Keratinocyte (primary cell): ENCODE measurements around the gene PAX8. TPM values are rescaled to one million over a fixed set of nuclear protein-coding genes. Genes with fewer than 3 reads are reported as not detected.
A peak's percentile ranks its signal among the peaks of the same experiment; 100 is the strongest.

ENCODE experiments used
- DNase-seq: peaks from one replicate; pipeline ENCODE4 v3.0.0-alpha.2; 2011; ENCODE audit warnings: low read depth, missing footprints, low spot score
- FAIRE-seq: peaks from 2 replicates; lab custom pipeline; 2011; peaks lifted over from hg19 to GRCh38; lab: Jason Lieb, UNC
- H2AFZ ChIP-seq: 2 replicates; pipeline ENCODE4 v1.6.0; 2012; ENCODE audit warnings: low read length, control low read depth, inconsistent platforms; ENCODE audit not compliant: control insufficient read depth
- H3K27ac ChIP-seq: 2 replicates; pipeline ENCODE4 v1.5.1; 2011; ENCODE audit warnings: low read length; ENCODE audit not compliant: control insufficient read depth, insufficient read depth
- H3K27me3 ChIP-seq: 3 replicates; pipeline ENCODE4 v1.6.0; 2011; ENCODE audit warnings: low read length; ENCODE audit not compliant: control insufficient read depth, insufficient read depth; ENCODE audit errors: extremely low read depth
- H3K36me3 ChIP-seq, 2 experiments: 2 replicates in 1 of 2; 3 replicates in 1 of 2; pipeline ENCODE4 v1.5.1; 2011; ENCODE audit warnings: low read length in 2 of 2, mild to moderate bottlenecking in 1 of 2; ENCODE audit not compliant: control insufficient read depth in 2 of 2, insufficient read depth in 2 of 2; ENCODE audit errors: extremely low read depth in 1 of 2
- H3K4me1 ChIP-seq: 3 replicates; pipeline ENCODE4 v1.5.1; 2011; ENCODE audit warnings: low read length; ENCODE audit not compliant: control insufficient read depth, insufficient read depth; ENCODE audit errors: extremely low read depth
- H3K4me2 ChIP-seq: 3 replicates; pipeline ENCODE4 v1.6.0; 2011; ENCODE audit warnings: low read depth, low read length; ENCODE audit not compliant: control insufficient read depth, insufficient read depth; ENCODE audit errors: extremely low read depth
- H3K4me3 ChIP-seq, 3 experiments: fragments of 200-600 bp in 1 of 3; sonication (generic) in 1 of 3; 2 replicates in 2 of 3; 3 replicates in 1 of 3; pipeline ENCODE4 v1.5.1; 2011 to 2016; ENCODE audit warnings: low read length in 3 of 3, mild to moderate bottlenecking in 3 of 3, control low read depth in 2 of 3, inconsistent platforms in 1 of 3, low read depth in 1 of 3, mixed read lengths in 1 of 3, mixed run types in 1 of 3, moderate library complexity in 1 of 3; ENCODE audit not compliant: control insufficient read depth in 2 of 3, insufficient read depth in 2 of 3; ENCODE audit errors: extremely low read depth in 1 of 3
- H3K79me2 ChIP-seq: 2 replicates; pipeline ENCODE4 v1.6.0; 2012; ENCODE audit warnings: low read length; ENCODE audit not compliant: control insufficient read depth, insufficient read depth
- H3K9ac ChIP-seq: 3 replicates; pipeline ENCODE4 v1.6.0; 2011; ENCODE audit warnings: low read length; ENCODE audit not compliant: control insufficient read depth, insufficient read depth; ENCODE audit errors: extremely low read depth
- H3K9me1 ChIP-seq: 3 replicates; pipeline ENCODE4 v1.6.0; 2011; ENCODE audit warnings: low read length; ENCODE audit not compliant: control insufficient read depth, insufficient read depth; ENCODE audit errors: extremely low read depth
- H3K9me3 ChIP-seq: 2 replicates; pipeline ENCODE4 v1.5.1; 2012; ENCODE audit warnings: low read depth, low read length; ENCODE audit not compliant: control insufficient read depth
- H4K20me1 ChIP-seq: 3 replicates; pipeline ENCODE4 v1.6.0; 2011; ENCODE audit warnings: low read length; ENCODE audit not compliant: control insufficient read depth, insufficient read depth; ENCODE audit errors: extremely low read depth
- EZH2 ChIP-seq: IDR thresholded peaks from one replicate; pipeline ENCODE4 v1.6.1; 2012; ENCODE audit warnings: inconsistent platforms, mild to moderate bottlenecking, low read length, moderate library complexity
- dilution Hi-C: fragments of 300-500 bp; cut with MboI; formaldehyde crosslinking; loops from one replicate; pipeline ENCODE4 v1.7.0; 2020; ENCODE audit warnings: low sequenced_read_pairs; ENCODE audit not compliant: extremely low pct_ligation_motif_present
- polyA plus RNA-seq, 5 experiments: library from polyadenylated mRNA; depleted of rRNA in 3 of 5; stranded (reverse) in 3 of 5; stranded (forward) in 1 of 5; unstranded in 1 of 5; fragments of >200 nt; gene quantifications; 1 replicate in 1 of 5; 2 replicates in 3 of 5; 3 replicates in 1 of 5; pipeline versions ENCODE4 v1.2.1 to v1.2.3, GENCODE V29; 2011 to 2012; ENCODE audit warnings: missing spikeins in 2 of 5, low read depth in 1 of 5, low replicate concordance in 1 of 5
- TF ChIP-seq, protein P1 (sequence below), 3 experiments: IDR thresholded peaks in 1 of 3; conservative IDR thresholded peaks in 1 of 3; optimal IDR thresholded peaks in 1 of 3; 2 replicates in 2 of 3; 3 replicates in 1 of 3; pipeline versions ENCODE3 to v1.5.1; 2011; ENCODE audit warnings: low read length in 3 of 3, mild to moderate bottlenecking in 3 of 3, moderate library complexity in 2 of 3, control low read depth in 1 of 3, inconsistent platforms in 1 of 3; ENCODE audit not compliant: insufficient read depth in 2 of 3; ENCODE audit errors: extremely low read depth in 1 of 3

PAX8 gene
- polyA plus RNA-seq, 1 donor (not counting 4 experiments of a cell fraction or from before 2014, with no cell fraction given): 3.4 TPM

DNA sequence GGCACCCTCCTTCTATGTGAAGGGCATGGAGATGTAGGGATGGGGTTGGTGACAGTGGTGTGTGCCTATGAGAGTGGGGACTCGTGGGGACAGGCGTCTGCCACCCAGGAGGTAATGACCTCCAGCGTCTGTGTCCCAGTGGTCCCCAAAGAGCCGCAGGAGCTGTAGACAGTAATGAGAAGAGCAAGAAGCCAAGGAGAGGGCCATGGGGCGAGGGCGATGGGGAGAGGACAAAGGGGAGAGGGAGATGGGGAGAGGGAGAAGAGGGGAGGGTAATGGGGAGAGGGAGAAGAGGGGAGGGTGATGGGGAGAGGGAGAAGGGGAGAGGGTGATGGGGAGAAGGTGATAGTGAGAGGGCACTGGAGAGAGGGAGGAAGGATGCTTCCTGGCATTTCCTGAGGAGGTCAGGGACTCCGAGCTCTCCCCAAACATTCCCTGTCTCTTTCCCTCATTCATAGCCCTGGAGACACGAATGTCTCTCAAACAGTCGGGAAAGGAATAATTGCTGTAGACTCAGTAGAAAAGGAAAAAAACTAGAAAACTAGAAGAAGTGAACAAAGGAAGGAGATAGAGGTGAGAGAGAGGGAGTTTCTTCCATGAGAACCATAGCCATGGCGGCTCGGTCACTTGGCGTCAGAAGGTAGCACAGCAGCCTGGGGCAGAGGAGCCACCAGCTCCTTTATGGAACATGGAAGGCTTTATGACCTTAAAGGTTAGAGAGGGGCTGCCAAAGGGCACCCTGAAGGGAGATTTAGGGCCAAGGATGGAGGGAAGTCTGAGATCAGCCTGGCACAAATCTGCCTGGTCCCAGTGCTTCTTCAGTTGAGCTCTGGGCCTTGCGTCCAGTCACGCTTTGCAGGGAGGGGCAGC is 65.4 kb downstream of the PAX8 start:
- Histone ChIP-seq H3K4me3 (no peak overlapping the region), H4K20me1 (no peaks in the 10 kb centered on the region), H3K9ac (no peak overlapping the region), H3K9me1 (no peaks in the 10 kb centered on the region), H3K9me3 (no peaks in the 10 kb centered on the region), H3K4me2 (no peak overlapping the region), H3K27ac (no peak overlapping the region), H3K27me3 (no peaks in the 10 kb centered on the region), H3K79me2 (no peaks in the 10 kb centered on the region), H3K36me3 (peaks cover 0 to 1% of the 10 kb centered on the region in 2 experiments), H2AFZ (no peak overlapping the region), H3K4me1 (peaks cover 41% of the 10 kb centered on the region)
- dilution Hi-C loops: no loop called here
- FAIRE-seq (no peak), DNase-seq (no peak)
- TF ChIP-seq EZH2: no peak
- TF ChIP-seq, protein P1, sequence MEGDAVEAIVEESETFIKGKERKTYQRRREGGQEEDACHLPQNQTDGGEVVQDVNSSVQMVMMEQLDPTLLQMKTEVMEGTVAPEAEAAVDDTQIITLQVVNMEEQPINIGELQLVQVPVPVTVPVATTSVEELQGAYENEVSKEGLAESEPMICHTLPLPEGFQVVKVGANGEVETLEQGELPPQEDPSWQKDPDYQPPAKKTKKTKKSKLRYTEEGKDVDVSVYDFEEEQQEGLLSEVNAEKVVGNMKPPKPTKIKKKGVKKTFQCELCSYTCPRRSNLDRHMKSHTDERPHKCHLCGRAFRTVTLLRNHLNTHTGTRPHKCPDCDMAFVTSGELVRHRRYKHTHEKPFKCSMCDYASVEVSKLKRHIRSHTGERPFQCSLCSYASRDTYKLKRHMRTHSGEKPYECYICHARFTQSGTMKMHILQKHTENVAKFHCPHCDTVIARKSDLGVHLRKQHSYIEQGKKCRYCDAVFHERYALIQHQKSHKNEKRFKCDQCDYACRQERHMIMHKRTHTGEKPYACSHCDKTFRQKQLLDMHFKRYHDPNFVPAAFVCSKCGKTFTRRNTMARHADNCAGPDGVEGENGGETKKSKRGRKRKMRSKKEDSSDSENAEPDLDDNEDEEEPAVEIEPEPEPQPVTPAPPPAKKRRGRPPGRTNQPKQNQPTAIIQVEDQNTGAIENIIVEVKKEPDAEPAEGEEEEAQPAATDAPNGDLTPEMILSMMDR (optimal IDR thresholded peaks at IDR 0.05 in 1 of 3, IDR thresholded peaks at IDR 0.05 in 1 of 3, conservative IDR thresholded peaks at IDR 0.05 in 1 of 3; ENCODE audit: extremely low read depth in 1 of 3, insufficient read depth in 2 of 3, low read length in 3 of 3): no peak

DNA sequence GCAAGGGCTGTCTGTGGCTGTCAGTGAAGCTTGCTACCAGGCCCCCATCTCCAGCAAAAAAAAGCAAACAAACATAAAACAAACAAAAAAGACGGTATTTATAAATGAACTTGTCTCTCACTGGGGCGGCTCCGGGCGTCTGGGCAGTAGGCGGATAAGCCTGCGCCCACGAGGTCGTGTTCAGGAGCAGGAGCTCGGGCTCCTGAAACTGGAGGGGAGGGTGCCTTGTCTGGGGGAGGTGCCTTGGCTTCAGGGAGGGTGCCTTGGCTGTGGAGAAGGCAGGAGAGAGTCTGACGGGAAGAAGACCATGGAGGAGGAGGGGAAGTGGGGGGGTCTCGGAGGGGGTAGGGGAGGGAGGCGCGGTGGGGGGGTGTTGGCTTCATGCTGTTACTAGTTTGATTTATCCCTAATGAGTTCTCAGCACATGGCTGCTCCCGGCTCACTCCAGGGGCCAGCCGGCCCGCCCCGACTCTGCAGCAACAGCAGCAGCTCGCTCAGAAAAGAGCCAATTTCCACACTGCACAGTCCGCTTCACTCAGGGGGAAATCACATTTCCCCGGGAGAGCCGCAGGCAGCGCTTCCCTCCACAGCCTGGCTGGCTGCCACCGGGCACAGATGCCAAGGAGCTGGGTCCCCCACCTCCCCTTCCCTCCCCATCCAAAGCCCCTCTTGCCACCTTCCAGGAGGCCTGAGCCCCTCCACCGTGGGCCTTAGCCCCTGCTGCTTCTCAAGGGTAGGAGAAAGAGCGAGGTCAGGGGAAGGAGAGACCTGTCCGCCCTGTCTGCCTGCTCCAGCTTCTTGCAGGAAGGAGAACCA is 66.3 kb downstream of the PAX8 start:
- H4K20me1 ChIP-seq: no peaks in the 10 kb centered on the region

More for the DNA sequence above, 66.3 kb downstream of the PAX8 start:
- TF ChIP-seq, protein P1 (optimal IDR thresholded peaks at IDR 0.05 in 1 of 3, IDR thresholded peaks at IDR 0.05 in 1 of 3, conservative IDR thresholded peaks at IDR 0.05 in 1 of 3; ENCODE audit: extremely low read depth in 1 of 3, insufficient read depth in 2 of 3, low read length in 3 of 3): no peak
- TF ChIP-seq EZH2: no peak
- H3K9me1 ChIP-seq: no peaks in the 10 kb centered on the region
- peaks cover 0 to 1% of the 10 kb centered on the region in 2 experiments for H3K36me3 ChIP-seq
- H3K79me2 ChIP-seq: no peaks in the 10 kb centered on the region
- H3K4me3 ChIP-seq: peak overlapping the region in 2 of 3 experiments; percentile 11 to 22
- H3K27me3 ChIP-seq: no peaks in the 10 kb centered on the region
- H3K4me1 ChIP-seq: peaks cover 35% of the 10 kb centered on the region
- dilution Hi-C loops: no loop called here
- peak overlapping the region; percentile 64 for H3K9ac ChIP-seq
- FAIRE-seq (no peak), DNase-seq (no peak)
- H3K27ac ChIP-seq: peak overlapping the region; percentile 76
- peak overlapping the region; percentile 32 for H2AFZ ChIP-seq
- no peaks in the 10 kb centered on the region for H3K9me3 ChIP-seq
- H3K4me2 ChIP-seq: peak overlapping the region; percentile 79
